ENCODE results near the gene NBEAL1. TPM values are rescaled to one million over a fixed set of nuclear protein-coding genes. Genes with fewer than 3 reads are reported as not detected.

NBEAL1 gene
- total RNA-seq, 4 donors from 2014 or later, result 25.6 to 67.5 (median 55.0) TPM

- no peak for DNase-seq (ENCODE audit: low spot score)
- no peak for ATAC-seq (ENCODE audit: low FRiP score)
- no peak for TF ChIP-seq CTCF (IDR thresholded peaks at IDR 0.05)
Observed at GRCh38 chr2:203002054-203002821, 12.4 kb upstream of the NBEAL1 start.

GRCh38 chr2:203003716-203004115, 11.0 kb upstream of the NBEAL1 start:
- ATAC-seq (ENCODE audit: low FRiP score), result no peak
- no peak for TF ChIP-seq CTCF (IDR thresholded peaks at IDR 0.05)

GRCh38 chr2:203016716-203017115, 2.0 kb downstream of the NBEAL1 start:
- no peak for ATAC-seq (ENCODE audit: low FRiP score)
- TF ChIP-seq CTCF (IDR thresholded peaks at IDR 0.05), result no peak
- no peak for DNase-seq (ENCODE audit: low spot score)

More at GRCh38 chr2:203003716-203004115, 11.0 kb upstream of the NBEAL1 start:
- DNase-seq (ENCODE audit: low spot score), result no peak

GRCh38 chr2:203018181-203018580, 3.5 kb downstream of the NBEAL1 start:
- DNase-seq (ENCODE audit: low spot score), result no peak
- ATAC-seq (ENCODE audit: low FRiP score), result no peak
- TF ChIP-seq CTCF (IDR thresholded peaks at IDR 0.05), result no peak

- DNase-seq (ENCODE audit: low spot score), result no peak
- ATAC-seq (ENCODE audit: low FRiP score), result no peak
- TF ChIP-seq CTCF (IDR thresholded peaks at IDR 0.05), result no peak
Observed at GRCh38 chr2:203019142-203019541, 4.5 kb downstream of the NBEAL1 start.

GRCh38 chr2:203021991-203022390, 7.3 kb downstream of the NBEAL1 start:
- DNase-seq (ENCODE audit: low spot score), result no peak
- no peak for TF ChIP-seq CTCF (IDR thresholded peaks at IDR 0.05)

GRCh38 chr2:203022751-203023150, 8.1 kb downstream of the NBEAL1 start:
- TF ChIP-seq CTCF (IDR thresholded peaks at IDR 0.05), result no peak
- no peak for DNase-seq (ENCODE audit: low spot score)
- ATAC-seq (ENCODE audit: low FRiP score), result no peak

More at GRCh38 chr2:203021991-203022390, 7.3 kb downstream of the NBEAL1 start:
- ATAC-seq (ENCODE audit: low FRiP score), result no peak

Measured in omental fat pad (tissue), 4 donors.